Vein endothelial cell (primary cell): ENCODE data around the gene ZNF611. TPM values are rescaled to one million over a fixed set of nuclear protein-coding genes. Genes with fewer than 3 reads are reported as not detected.

Experiments
- total RNA-seq: library from RNA; depleted of rRNA; stranded (reverse); fragments of >200 nt; gene quantifications from 2 replicates; pipeline ENCODE4 v1.2.3, GENCODE V29; 2012

Gene ZNF611
- 11.8 TPM in 2 replicates for total RNA-seq

DNA sequence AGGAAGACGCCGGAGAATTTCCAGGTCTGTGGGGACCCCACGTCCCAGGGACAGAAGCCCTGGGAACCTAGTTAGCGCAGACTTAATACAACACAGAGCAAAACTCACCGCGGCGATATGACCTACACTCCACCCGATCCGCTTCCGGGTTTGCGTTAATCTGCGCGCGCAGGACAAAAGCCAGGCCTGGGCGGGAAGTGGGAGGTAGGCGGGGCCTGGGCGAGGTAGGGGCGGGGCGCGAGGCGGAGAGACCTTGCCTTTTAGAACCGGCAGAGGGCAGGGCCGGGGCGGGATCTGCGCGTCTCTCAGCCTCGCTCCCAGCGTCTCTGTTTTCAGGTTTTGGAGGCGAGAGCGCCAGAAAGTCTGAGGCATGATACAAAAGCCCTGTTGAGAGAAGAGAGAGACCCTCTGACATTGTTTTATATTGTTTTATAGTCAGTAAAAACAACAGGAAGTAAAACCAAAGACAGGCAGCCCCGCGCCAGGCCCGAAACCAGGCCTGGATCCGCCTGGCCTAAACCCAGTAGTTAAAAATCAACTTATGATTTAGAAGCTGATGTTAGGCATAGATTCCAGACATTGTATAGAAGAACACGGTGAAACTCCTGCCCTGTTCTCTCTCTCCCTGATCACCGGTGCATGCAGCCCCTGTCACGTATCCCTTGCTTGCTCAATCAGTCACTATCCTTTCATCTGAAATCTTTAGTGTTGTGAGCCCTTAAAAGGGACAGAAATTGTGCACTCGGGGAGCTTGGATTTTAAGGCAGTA is at the start of gene ZNF611:
Gene ZNF611 (minus strand): TSS at position 152 of the 769 bp plus-strand sequence. CDS start 19,150 bp downstream, outside the sequence.

Other genes with a start within 250 kb of the ZNF611 start
- gene ZNF808, start 207.4 kb downstream of the ZNF611 start, total RNA-seq: 16.7 and 23.1 TPM in 2 replicates
- 15.0 and 15.7 TPM in 2 replicates for gene ZNF701, start 164.8 kb downstream of the ZNF611 start, total RNA-seq
- gene ZNF83, start 96.7 kb downstream of the ZNF611 start, total RNA-seq: 47.4 and 49.1 TPM in 2 replicates
- gene ZNF600, start 51.7 kb upstream of the ZNF611 start, total RNA-seq: 5.8 and 7.5 TPM in 2 replicates
- 15.4 and 19.8 TPM in 2 replicates for gene ZNF28, start 86.6 kb upstream of the ZNF611 start, total RNA-seq
- 15.7 and 18.3 TPM in 2 replicates for gene ZNF468, start 122.6 kb upstream of the ZNF611 start, total RNA-seq
- 9.8 and 11.8 TPM in 2 replicates for gene ZNF320, start 162.6 kb upstream of the ZNF611 start, total RNA-seq
- gene ZNF888, start 188.4 kb upstream of the ZNF611 start, total RNA-seq: 2.0 and 3.8 TPM in 2 replicates
- 6.8 and 6.9 TPM in 2 replicates for gene ZNF816, start 227.8 kb upstream of the ZNF611 start, total RNA-seq